T1000 (cell line): Measurements from ENCODE around the gene SDCCAG8.
"Not testable (repeated sequence)": the region's sequence is repeated elsewhere in the genome, so short reads cannot be mapped to it uniquely, and the experiment has no call there.

Experiments used
- DNase-seq: peaks from one replicate; lab custom pipeline; 2025; ENCODE audit warnings: mixed read lengths; lab: John Stamatoyannopoulos, UW

SDCCAG8 gene

GRCh38 chr1:243255791-243256512 is at the start of gene SDCCAG8:
Gene SDCCAG8, plus strand, starts transcription at chr1:243256041. Its CDS starts 133 bp downstream, at chr1:243256174.
- peak; percentile 96 for DNase-seq

- DNase-seq = not testable (repeated sequence)
These were observed 43.9 kb upstream of the SDCCAG8 start for GRCh38 chr1:243211984-243212383.

- DNase-seq = no peak
These were observed 42.6 kb upstream of the SDCCAG8 start for GRCh38 chr1:243213045-243213787.

GRCh38 chr1:243215276-243215875 is 40.5 kb upstream of the SDCCAG8 start:
- not testable (repeated sequence) for DNase-seq

GRCh38 chr1:243216741-243217140 is 39.1 kb upstream of the SDCCAG8 start:
- DNase-seq = no peak

- no peak for DNase-seq
These were observed 38.5 kb upstream of the SDCCAG8 start for GRCh38 chr1:243217349-243217748.

- DNase-seq = no peak
These were observed 37.8 kb upstream of the SDCCAG8 start for GRCh38 chr1:243218059-243218458.

GRCh38 chr1:243227622-243228021 is 28.2 kb upstream of the SDCCAG8 start:
- DNase-seq = no peak

GRCh38 chr1:243229526-243229925 is 26.3 kb upstream of the SDCCAG8 start:
- no peak for DNase-seq

- DNase-seq = no peak
These were observed 24.9 kb upstream of the SDCCAG8 start for GRCh38 chr1:243230914-243231313.

GRCh38 chr1:243233908-243234307 is 21.9 kb upstream of the SDCCAG8 start:
- DNase-seq = no peak

GRCh38 chr1:243234978-243235647 is 20.7 kb upstream of the SDCCAG8 start:
- DNase-seq = no peak

- DNase-seq = no peak
These were observed 19.1 kb upstream of the SDCCAG8 start for GRCh38 chr1:243236604-243237252.

GRCh38 chr1:243244432-243244841 is 11.4 kb upstream of the SDCCAG8 start:
- DNase-seq = no peak

- DNase-seq = no peak
These were observed 8.9 kb upstream of the SDCCAG8 start for GRCh38 chr1:243246916-243247315.

- DNase-seq = no peak
These were observed 7.9 kb upstream of the SDCCAG8 start for GRCh38 chr1:243247901-243248300.

- no peak for DNase-seq
These were observed 6.6 kb upstream of the SDCCAG8 start for GRCh38 chr1:243249214-243249613.

- no peak for DNase-seq
These were observed 5.7 kb upstream of the SDCCAG8 start for GRCh38 chr1:243250102-243250501.

- DNase-seq = no peak
These were observed 4.3 kb upstream of the SDCCAG8 start for GRCh38 chr1:243251539-243251938.

- DNase-seq = no peak
These were observed 2.5 kb upstream of the SDCCAG8 start for GRCh38 chr1:243253211-243253925.

GRCh38 chr1:243253926-243254232 is 2.0 kb upstream of the SDCCAG8 start:
- no peak for DNase-seq
